ENCODE measurements around the gene RNASE4.
"Not testable (repeated sequence)": the region's sequence is repeated elsewhere in the genome, so short reads cannot be mapped to it uniquely, and the experiment has no call there.

The RNASE4 gene, protein sequence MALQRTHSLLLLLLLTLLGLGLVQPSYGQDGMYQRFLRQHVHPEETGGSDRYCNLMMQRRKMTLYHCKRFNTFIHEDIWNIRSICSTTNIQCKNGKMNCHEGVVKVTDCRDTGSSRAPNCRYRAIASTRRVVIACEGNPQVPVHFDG

DNA sequence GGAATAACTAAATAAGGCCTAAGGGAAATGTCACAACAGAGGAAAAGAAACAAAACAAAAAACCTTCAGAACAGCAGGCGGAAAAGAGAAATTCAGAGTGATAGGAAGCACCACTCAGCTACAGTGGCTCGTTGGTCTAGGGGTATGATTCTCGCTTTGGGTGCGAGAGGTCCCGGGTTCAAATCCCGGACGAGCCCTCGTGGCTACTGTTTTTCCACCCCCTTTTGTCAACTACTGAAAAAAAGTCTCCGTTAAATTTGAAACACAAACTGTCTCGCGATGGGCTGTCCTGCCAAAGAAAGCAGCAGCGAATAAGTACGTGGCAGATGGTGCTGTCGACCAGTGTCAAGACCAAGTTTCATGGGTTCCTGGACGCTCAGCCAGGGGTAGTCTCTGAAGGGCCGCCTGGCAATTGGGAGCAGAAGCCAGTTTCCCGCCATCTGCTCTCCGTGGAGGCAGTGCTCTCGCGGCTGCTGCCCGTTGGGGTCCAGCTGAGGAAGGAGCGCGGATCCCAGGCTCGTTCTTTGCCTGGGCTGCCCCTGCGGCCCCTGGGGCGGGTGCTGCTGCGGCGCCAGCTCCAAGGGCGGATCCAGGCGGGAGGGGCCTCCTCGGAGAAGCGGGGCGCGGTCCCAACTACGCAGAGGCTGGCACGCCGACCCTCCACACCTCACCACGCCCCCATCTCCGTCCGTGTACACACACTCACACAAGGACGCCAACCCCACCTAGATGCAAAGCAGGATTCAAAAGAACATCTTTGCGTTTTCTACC, at the start of gene RNASE4:
RNASE4 (plus strand) TSS at position 670 of the 771 bp plus-strand sequence. CDS start 14,812 bp downstream, outside the sequence.
- no peaks in the 10 kb centered on the region for H3K36me3 ChIP-seq (ENCODE audit: control insufficient read depth, low read length)
- peak within 1 kb of the TSS; percentile 96 for H3K4me3 ChIP-seq (ENCODE audit: low read length)
- H3F3A ChIP-seq (ENCODE audit: control insufficient read depth, insufficient read depth): peaks cover 31% of the 10 kb centered on the region
- no peaks in the 10 kb centered on the region for H3K9me2 ChIP-seq (replicated peaks; ENCODE audit: control insufficient read depth, low read length)
- no peaks in the 10 kb centered on the region for H3K79me2 ChIP-seq (ENCODE audit: control insufficient read depth, low read length)
- no peaks in the 10 kb centered on the region for H4K20me1 ChIP-seq (ENCODE audit: control insufficient read depth, insufficient read depth, low read depth, low read length)
- H3K4me1 ChIP-seq (ENCODE audit: control insufficient read depth, low read length): peaks cover 44% of the 10 kb centered on the region
- H3K27me3 ChIP-seq (ENCODE audit: control insufficient read depth, low read length): no peaks in the 10 kb centered on the region; the same call in 1 of the 2 replicates
- H3K4me2 ChIP-seq (ENCODE audit: low read length): peak within 1 kb of the TSS; percentile 95
- H3K27ac ChIP-seq (ENCODE audit: low read depth, low read length): peak within 1 kb of the TSS; percentile 76
- no peaks in the 10 kb centered on the region for H3K9me3 ChIP-seq (ENCODE audit: control insufficient read depth, insufficient read depth, low read length)
- TF ChIP-seq CTCF (IDR thresholded peaks at IDR 0.05; ENCODE audit: low read depth, low read length, poor library complexity, severe bottlenecking): no peak

DNA sequence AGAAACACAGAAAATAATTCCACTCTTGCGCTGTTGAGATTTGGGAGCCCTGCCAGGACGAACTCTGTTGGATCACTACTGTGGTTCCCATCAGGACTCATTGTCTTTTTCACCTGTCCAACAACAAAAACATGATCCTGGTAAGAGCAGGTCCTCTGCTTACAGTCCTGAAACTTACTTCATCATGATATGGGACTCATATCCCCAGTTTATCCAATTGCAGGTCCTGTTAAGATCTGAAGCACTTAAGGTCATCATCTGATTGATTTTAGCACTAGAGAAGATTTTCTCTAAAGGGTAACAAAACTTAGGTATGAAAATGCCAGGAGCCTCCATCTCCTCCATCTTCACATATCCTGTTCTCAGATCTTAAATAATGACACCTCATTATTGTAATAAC, 42.8 kb upstream of the RNASE4 start, which contains the start of gene OR6S1:
OR6S1 (minus strand) TSS at position 101 of the 400 bp plus-strand sequence; CDS start at position 101, 0 bp downstream.
- H3K9me2 ChIP-seq (replicated peaks; ENCODE audit: control insufficient read depth, low read length): no peaks in the 10 kb centered on the region
- TF ChIP-seq CTCF (IDR thresholded peaks at IDR 0.05; ENCODE audit: low read depth, low read length, poor library complexity, severe bottlenecking): no peak
- no peak for TF ChIP-seq EZH2phosphoT487 (IDR thresholded peaks at IDR 0.05; ENCODE audit: borderline replicate concordance, low read length)

GRCh38 chr14:20642182-20642581, 42.2 kb upstream of the RNASE4 start:
- H3K4me1 ChIP-seq (ENCODE audit: control insufficient read depth, low read length): no peaks in the 10 kb centered on the region
- H3K9me2 ChIP-seq (replicated peaks; ENCODE audit: control insufficient read depth, low read length): no peaks in the 10 kb centered on the region
- H3K27ac ChIP-seq (ENCODE audit: low read depth, low read length): no peak overlapping the region
- no peaks in the 10 kb centered on the region for H3K36me3 ChIP-seq (ENCODE audit: control insufficient read depth, low read length)
- no peaks in the 10 kb centered on the region for H4K20me1 ChIP-seq (ENCODE audit: control insufficient read depth, insufficient read depth, low read depth, low read length)
- H3F3A ChIP-seq (ENCODE audit: control insufficient read depth, insufficient read depth): no peaks in the 10 kb centered on the region
- peaks cover 2% of the 10 kb centered on the region for H3K27me3 ChIP-seq (ENCODE audit: control insufficient read depth, low read length)
- H3K4me2 ChIP-seq (ENCODE audit: low read length): no peak overlapping the region
- no peaks in the 10 kb centered on the region for H3K9me3 ChIP-seq (ENCODE audit: control insufficient read depth, insufficient read depth, low read length)
- H3K79me2 ChIP-seq (ENCODE audit: control insufficient read depth, low read length): no peaks in the 10 kb centered on the region
- no peak for TF ChIP-seq EZH2phosphoT487 (IDR thresholded peaks at IDR 0.05; ENCODE audit: borderline replicate concordance, low read length)
- no peak for TF ChIP-seq CTCF (IDR thresholded peaks at IDR 0.05; ENCODE audit: low read depth, low read length, poor library complexity, severe bottlenecking)
- no peak overlapping the region for H3K4me3 ChIP-seq (ENCODE audit: low read length)

More for the DNA sequence above, 42.8 kb upstream of the RNASE4 start, which contains the start of gene OR6S1:
- H3K27ac ChIP-seq (ENCODE audit: low read depth, low read length): no peak within 1 kb of the TSS
- no peaks in the 10 kb centered on the region for H3K36me3 ChIP-seq (ENCODE audit: control insufficient read depth, low read length)
- H3K79me2 ChIP-seq (ENCODE audit: control insufficient read depth, low read length): no peaks in the 10 kb centered on the region
- no peaks in the 10 kb centered on the region for H3F3A ChIP-seq (ENCODE audit: control insufficient read depth, insufficient read depth)
- no peak within 1 kb of the TSS for H3K4me2 ChIP-seq (ENCODE audit: low read length)
- no peak within 1 kb of the TSS for H3K4me3 ChIP-seq (ENCODE audit: low read length)
- peaks cover 5% of the 10 kb centered on the region for H3K27me3 ChIP-seq (ENCODE audit: control insufficient read depth, low read length)
- no peaks in the 10 kb centered on the region for H3K4me1 ChIP-seq (ENCODE audit: control insufficient read depth, low read length)
- H3K9me3 ChIP-seq (ENCODE audit: control insufficient read depth, insufficient read depth, low read length): no peaks in the 10 kb centered on the region
- no peaks in the 10 kb centered on the region for H4K20me1 ChIP-seq (ENCODE audit: control insufficient read depth, insufficient read depth, low read depth, low read length)

DNA sequence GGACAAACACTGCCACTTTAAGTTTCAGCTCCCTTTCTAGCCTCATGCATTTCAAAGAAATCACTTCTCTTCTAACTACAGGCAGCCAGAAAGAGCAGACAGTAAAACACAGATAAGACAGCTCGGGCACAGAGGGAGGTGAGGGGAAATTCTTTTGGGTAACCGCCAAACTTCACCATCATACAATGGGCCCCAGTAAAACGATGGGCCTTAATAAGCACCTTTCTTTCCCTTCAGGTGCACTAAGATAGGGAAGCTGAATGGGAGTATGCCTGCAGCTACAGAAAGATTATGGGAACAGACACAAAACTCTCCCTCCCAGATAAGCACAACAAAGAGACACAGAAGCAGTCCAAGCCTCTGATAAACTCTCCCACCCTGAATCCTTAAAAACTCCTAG, 41.6 kb upstream of the RNASE4 start:
- H3K79me2 ChIP-seq (ENCODE audit: control insufficient read depth, low read length); H3K27ac ChIP-seq (ENCODE audit: low read depth, low read length); H3K4me1 ChIP-seq (ENCODE audit: control insufficient read depth, low read length); H3K27me3 ChIP-seq (ENCODE audit: control insufficient read depth, low read length); H3K9me2 ChIP-seq (replicated peaks; ENCODE audit: control insufficient read depth, low read length); H4K20me1 ChIP-seq (ENCODE audit: control insufficient read depth, insufficient read depth, low read depth, low read length); H3F3A ChIP-seq (ENCODE audit: control insufficient read depth, insufficient read depth); H3K9me3 ChIP-seq (ENCODE audit: control insufficient read depth, insufficient read depth, low read length); H3K4me3 ChIP-seq (ENCODE audit: low read length); H3K36me3 ChIP-seq (ENCODE audit: control insufficient read depth, low read length); H3K4me2 ChIP-seq (ENCODE audit: low read length): not testable (repeated sequence)
